ENCODE results near the gene YARS1. TPM values are rescaled to one million over a fixed set of nuclear protein-coding genes. Genes with fewer than 3 reads are reported as not detected.

Gene YARS1
- total RNA-seq, 1 experiment from 2014 or later: 262 TPM

- no TSS peak for BruUV-seq (replicated peaks)
Measured at GRCh38 chr1:32759521-32759981, 57.6 kb downstream of the YARS1 start.

GRCh38 chr1:32758795-32759430 lies 58.2 kb downstream of the YARS1 start:
- Histone ChIP-seq H3K27ac (ENCODE audit: low read depth, low read length, poor library complexity, severe bottlenecking) (no peak overlapping the region), H3K36me3 (ENCODE audit: insufficient read depth, low read length, poor library complexity, severe bottlenecking) (no peaks in the 10 kb centered on the region), H3K4me1 (ENCODE audit: insufficient read depth, low read length, poor library complexity, severe bottlenecking) (peaks cover 13% of the 10 kb centered on the region), H3K9me3 (ENCODE audit: low read depth, low read length, poor library complexity, severe bottlenecking) (no peaks in the 10 kb centered on the region), H3K4me3 (ENCODE audit: low read depth, low read length, poor library complexity, severe bottlenecking) (no peak overlapping the region), H3K27me3 (replicated peaks; ENCODE audit: insufficient read depth, low read depth, low read length, poor library complexity) (no peaks in the 10 kb centered on the region)
- TF ChIP-seq EZH2 (IDR thresholded peaks at IDR 0.05; ENCODE audit: borderline replicate concordance, low read depth, low read length, poor library complexity, severe bottlenecking) (no peak), CTCF (conservative IDR thresholded peaks at IDR 0.05; ENCODE audit: low read depth, low read length) (no peak)
- intact Hi-C loops (cut with micrococcal nuclease; ENCODE audit: unreplicated experiment): no loop called here
- BruUV-seq (replicated peaks): no TSS peak
- ChIA-PET POLR2A (ENCODE audit: low non-redundant PET) (no interaction called here), CTCF (no interaction called here)
- no peak for DNase-seq (ENCODE audit: low spot score)

More at GRCh38 chr1:32759521-32759981, 57.6 kb downstream of the YARS1 start:
- intact Hi-C loops (cut with micrococcal nuclease; ENCODE audit: unreplicated experiment): no loop called here
- Histone ChIP-seq H3K27ac (ENCODE audit: low read depth, low read length, poor library complexity, severe bottlenecking) (no peak overlapping the region), H3K36me3 (ENCODE audit: insufficient read depth, low read length, poor library complexity, severe bottlenecking) (no peaks in the 10 kb centered on the region), H3K4me1 (ENCODE audit: insufficient read depth, low read length, poor library complexity, severe bottlenecking) (peaks cover 10% of the 10 kb centered on the region), H3K27me3 (replicated peaks; ENCODE audit: insufficient read depth, low read depth, low read length, poor library complexity) (no peaks in the 10 kb centered on the region), H3K9me3 (ENCODE audit: low read depth, low read length, poor library complexity, severe bottlenecking) (no peaks in the 10 kb centered on the region), H3K4me3 (ENCODE audit: low read depth, low read length, poor library complexity, severe bottlenecking) (no peak overlapping the region)
- no peak for DNase-seq (ENCODE audit: low spot score)
- POLR2A ChIA-PET (ENCODE audit: low non-redundant PET): no interaction called here
- TF ChIP-seq CTCF (conservative IDR thresholded peaks at IDR 0.05; ENCODE audit: low read depth, low read length) (no peak), EZH2 (IDR thresholded peaks at IDR 0.05; ENCODE audit: borderline replicate concordance, low read depth, low read length, poor library complexity, severe bottlenecking) (no peak)
- CTCF ChIA-PET: no interaction called here

- POLR2A ChIA-PET (ENCODE audit: low non-redundant PET): no interaction called here
Measured at GRCh38 chr1:32758177-32758794, 58.9 kb downstream of the YARS1 start.

More at GRCh38 chr1:32758177-32758794, 58.9 kb downstream of the YARS1 start:
- BruUV-seq (replicated peaks): no TSS peak
- H3K36me3 ChIP-seq (ENCODE audit: insufficient read depth, low read length, poor library complexity, severe bottlenecking): no peaks in the 10 kb centered on the region
- no peaks in the 10 kb centered on the region for H3K9me3 ChIP-seq (ENCODE audit: low read depth, low read length, poor library complexity, severe bottlenecking)
- no peak overlapping the region for H3K27ac ChIP-seq (ENCODE audit: low read depth, low read length, poor library complexity, severe bottlenecking)
- no peaks in the 10 kb centered on the region for H3K27me3 ChIP-seq (replicated peaks; ENCODE audit: insufficient read depth, low read depth, low read length, poor library complexity)
- no peak overlapping the region for H3K4me3 ChIP-seq (ENCODE audit: low read depth, low read length, poor library complexity, severe bottlenecking)
- CTCF ChIA-PET: no interaction called here
- TF ChIP-seq EZH2 (IDR thresholded peaks at IDR 0.05; ENCODE audit: borderline replicate concordance, low read depth, low read length, poor library complexity, severe bottlenecking): no peak
- no peak for TF ChIP-seq CTCF (conservative IDR thresholded peaks at IDR 0.05; ENCODE audit: low read depth, low read length)
- no peak for DNase-seq (ENCODE audit: low spot score)
- intact Hi-C loops (cut with micrococcal nuclease; ENCODE audit: unreplicated experiment): no loop called here
- H3K4me1 ChIP-seq (ENCODE audit: insufficient read depth, low read length, poor library complexity, severe bottlenecking): peaks cover 13% of the 10 kb centered on the region

Measured in A673 (cell line).